GM19372 (cell line): ENCODE data around the gene GRM4.

Experiments used
- ATAC-seq: cut with Tn5 transposase; IDR thresholded peaks from one replicate; pipeline ENCODE4 v1.9.1; 2021; ENCODE audit warnings: mild to moderate bottlenecking, low read depth, moderate library complexity; ENCODE audit not compliant: unreplicated experiment

GRM4 gene

GRCh38 chr6:34066772-34067770, 78.8 kb downstream of the GRM4 start:
- ATAC-seq, result no peak

- no peak for ATAC-seq
These were observed 79.7 kb downstream of the GRM4 start for GRCh38 chr6:34066218-34066571.

GRCh38 chr6:34065466-34066217, 80.2 kb downstream of the GRM4 start:
- ATAC-seq, result no peak

GRCh38 chr6:34064675-34065074, 81.2 kb downstream of the GRM4 start:
- no peak for ATAC-seq

GRCh38 chr6:34063651-34064050, 82.2 kb downstream of the GRM4 start:
- ATAC-seq, result no peak

- no peak for ATAC-seq
These were observed 83.1 kb downstream of the GRM4 start for GRCh38 chr6:34062815-34063214.

- ATAC-seq, result no peak
These were observed 83.7 kb downstream of the GRM4 start for GRCh38 chr6:34062156-34062555.

- no peak for ATAC-seq
These were observed 84.5 kb downstream of the GRM4 start for GRCh38 chr6:34061348-34061747.

GRCh38 chr6:34059914-34060313, 86.0 kb downstream of the GRM4 start:
- ATAC-seq, result no peak

- no peak for ATAC-seq
These were observed 86.7 kb downstream of the GRM4 start for GRCh38 chr6:34059136-34059731.

- no peak for ATAC-seq
These were observed 88.1 kb downstream of the GRM4 start for GRCh38 chr6:34057790-34058189.

GRCh38 chr6:34057191-34057590, 88.7 kb downstream of the GRM4 start:
- ATAC-seq, result no peak

GRCh38 chr6:34056305-34057108, 89.4 kb downstream of the GRM4 start:
- no peak for ATAC-seq

GRCh38 chr6:34055223-34055933, 90.5 kb downstream of the GRM4 start:
- no peak for ATAC-seq

- ATAC-seq, result no peak
These were observed 92.2 kb downstream of the GRM4 start for GRCh38 chr6:34053721-34054120.

GRCh38 chr6:34052918-34053608, 92.8 kb downstream of the GRM4 start:
- no peak for ATAC-seq

- no peak for ATAC-seq
These were observed 93.6 kb downstream of the GRM4 start for GRCh38 chr6:34052071-34052825.

GRCh38 chr6:34051331-34051919, 94.5 kb downstream of the GRM4 start:
- ATAC-seq, result no peak
